HS-27A (cell line): ENCODE results near the gene RRP36.

Source experiments
- DNase-seq: peaks from one replicate; pipeline ENCODE4 v3.0.0-alpha.2; 2012; ENCODE audit warnings: low read depth, missing footprints

Gene RRP36

GRCh38 chr6:43070028-43070632 is 48.7 kb downstream of the RRP36 start:
- DNase-seq: no peak

- DNase-seq: no peak
These were observed 53.6 kb downstream of the RRP36 start for GRCh38 chr6:43074847-43075669.

GRCh38 chr6:43075670-43076463 is 54.4 kb downstream of the RRP36 start, which contains the start of gene PTK7:
PTK7 (plus strand) TSS chr6:43076314; CDS start chr6:43076489, 175 bp downstream.
- no peak for DNase-seq

- no peak for DNase-seq
These were observed 55.3 kb downstream of the RRP36 start for GRCh38 chr6:43076464-43077332.

GRCh38 chr6:43077333-43077809 is 55.9 kb downstream of the RRP36 start:
- no peak for DNase-seq

GRCh38 chr6:43077981-43078511 is 56.6 kb downstream of the RRP36 start:
- DNase-seq: no peak

- DNase-seq: no peak
These were observed 57.3 kb downstream of the RRP36 start for GRCh38 chr6:43078691-43079090.
